GM12891 (cell line): ENCODE results near the gene SERP2.

Source experiments
- PAX5 ChIP-seq: IDR thresholded peaks from 2 replicates; pipeline ENCODE4 v1.6.1; 2011; ENCODE audit warnings: low read length, moderate library complexity, mild to moderate bottlenecking; ENCODE audit not compliant: insufficient read depth, severe bottlenecking
- POLR2A ChIP-seq: IDR thresholded peaks from 2 replicates; pipeline ENCODE4 v1.6.1; 2011; ENCODE audit warnings: low read depth, low read length, control low read depth
- POLR2AphosphoS5 ChIP-seq: IDR thresholded peaks from 2 replicates; pipeline ENCODE4 v1.6.1; 2011; ENCODE audit warnings: low read depth, low read length, control low read depth
- POU2F2 ChIP-seq: IDR thresholded peaks from 2 replicates; pipeline ENCODE4 v1.6.1; 2011; ENCODE audit warnings: low read depth, mild to moderate bottlenecking, control low read depth, low read length, moderate library complexity
- SPI1 ChIP-seq: IDR thresholded peaks from 2 replicates; pipeline ENCODE4 v1.6.1; 2011; ENCODE audit warnings: low read depth, low read length, control low read depth
- TAF1 ChIP-seq: IDR thresholded peaks from 2 replicates; pipeline ENCODE4 v1.6.1; 2011; ENCODE audit warnings: low read depth, low read length, control low read depth

DNA sequence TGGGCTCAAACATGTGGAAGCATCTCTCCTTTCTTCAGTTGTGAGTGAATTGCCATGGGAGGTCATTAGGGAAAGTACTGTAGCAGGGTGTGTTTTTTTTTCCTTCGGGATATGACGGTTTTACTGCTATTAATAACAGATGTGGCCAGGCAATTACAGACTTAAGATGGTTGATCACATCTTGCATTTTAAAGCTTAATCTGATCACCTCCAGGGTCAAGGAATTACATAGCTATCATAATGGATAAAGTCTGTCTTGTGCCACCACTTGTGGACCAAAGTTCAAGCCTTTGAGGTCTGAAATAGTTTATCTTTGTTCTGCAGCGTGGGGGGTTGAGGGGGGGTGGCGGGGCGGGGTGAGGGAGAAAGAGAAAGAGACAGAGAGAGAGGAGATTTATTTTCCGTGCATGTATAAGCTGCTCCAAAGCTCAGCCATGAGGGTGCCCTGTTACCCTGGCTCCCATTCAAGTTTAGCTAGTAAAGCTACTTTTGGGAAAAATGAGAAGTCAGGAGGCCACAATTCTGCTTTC, 5.5 kb upstream of the SERP2 start:
- TF ChIP-seq POLR2AphosphoS5 = no peak
- TF ChIP-seq POLR2A = no peak
- TF ChIP-seq TAF1 = no peak
- TF ChIP-seq SPI1 = no peak
- TF ChIP-seq PAX5 = no peak
- no peak for TF ChIP-seq POU2F2
